Thyroid gland (tissue), 4 donors: Measurements from ENCODE around the gene FCHSD2. TPM values are rescaled to one million over a fixed set of nuclear protein-coding genes. Genes with fewer than 3 reads are reported as not detected.

Experiments
- DNase-seq, 2 donors: peaks; one replicate each; pipeline ENCODE4 v3.0.0-alpha.2; 2019
- H3K27ac ChIP-seq, 3 donors: fragments of 200-600 bp; sonication (generic); 1 replicate in 2 of 3; 2 replicates in 1 of 3; pipeline ENCODE4 v1.5.1; 2016 to 2019; ENCODE audit warnings: mild to moderate bottlenecking in 1 of 3, moderate library complexity in 1 of 3
- H3K27me3 ChIP-seq: fragments of 200-600 bp; sonication (generic); one replicate; pipeline ENCODE4 v1.5.1; 2019
- H3K36me3 ChIP-seq, 2 donors: fragments of 200-600 bp; sonication (generic); one replicate each; pipeline ENCODE4 v1.5.1; 2016 to 2019
- H3K4me1 ChIP-seq, 2 donors: fragments of 200-600 bp; sonication (generic); one replicate each; pipeline ENCODE4 v1.5.1; 2017 to 2019
- H3K4me3 ChIP-seq, 3 donors: fragments of 200-600 bp; sonication (generic); replicated peaks in 1 of 3; 1 replicate in 2 of 3; 2 replicates in 1 of 3; pipeline ENCODE4 v1.5.1; 2016; ENCODE audit warnings: mild to moderate bottlenecking in 1 of 3
- H3K9me3 ChIP-seq: fragments of 200-600 bp; sonication (generic); one replicate; pipeline ENCODE4 v1.5.1; 2017
- CTCF ChIP-seq, 6 experiments: fragments of 200-600 bp in 3 of 6; fragments of 450-650 bp in 3 of 6; sonication (generic) in 3 of 6; IDR thresholded peaks; one replicate each; pipeline ENCODE4 v1.5.1; 2016 to 2019; ENCODE audit warnings: antibody characterized with exemption in 6 of 6, mild to moderate bottlenecking in 2 of 6, inconsistent platforms in 1 of 6, moderate library complexity in 1 of 6
- POLR2A ChIP-seq, 2 donors: fragments of 450-650 bp; IDR thresholded peaks; one replicate each; pipeline ENCODE4 v1.6.1; 2017; ENCODE audit warnings: antibody characterized with exemption in 2 of 2, mild to moderate bottlenecking in 2 of 2, moderate library complexity in 1 of 2
- WGBS, 2 donors: methylation state at CpG; one replicate each; pipeline ENCODE4 v1.1.5; 2017; 5-methylcytosine and 5-hydroxymethylcytosine counted together
- intact Hi-C: fragments of 100-400 bp; cut with DNase I; formaldehyde crosslinking; loops from one replicate; pipeline ENCODE4 v1.15.1; 2023
- total RNA-seq, 4 donors: library from RNA; depleted of rRNA; stranded (reverse); fragments of >200 nt; gene quantifications; one replicate each; pipeline ENCODE4 v1.2.3, GENCODE V29; 2016

Gene FCHSD2
- total RNA-seq, 4 donors from 2014 or later, result 13.5 to 21.7 (median 16.9) TPM

DNA sequence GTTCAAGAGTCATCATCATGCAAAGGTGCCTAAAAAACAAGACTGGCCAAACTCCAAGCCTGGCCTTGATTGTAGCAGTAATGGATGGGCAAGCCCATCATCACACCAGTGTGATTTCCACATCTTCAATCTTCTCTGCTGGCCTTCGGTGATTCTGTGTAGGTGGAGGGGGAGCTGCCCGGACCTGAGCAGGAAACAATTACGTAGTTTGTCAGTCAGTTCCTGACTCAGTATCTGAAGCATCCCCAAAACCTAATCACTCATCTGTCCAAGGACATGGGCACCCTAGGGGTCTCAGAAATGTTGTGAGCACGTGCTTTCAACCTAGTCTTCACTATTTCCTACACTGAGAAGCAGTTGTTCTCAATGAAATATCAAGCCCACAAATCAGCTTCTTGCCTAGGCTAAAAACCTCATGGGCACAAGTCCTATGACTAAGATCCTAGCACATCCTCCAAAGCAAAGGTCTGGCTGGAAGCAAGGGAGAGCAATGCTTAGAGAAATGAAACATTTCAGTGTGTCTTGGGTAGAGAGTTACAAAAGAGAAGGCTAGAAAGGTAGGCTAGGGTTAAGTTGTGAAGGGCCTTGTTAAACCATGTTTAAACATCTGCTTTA is 303.3 kb downstream of the FCHSD2 start:
- no peaks in the 10 kb centered on the region for H3K9me3 ChIP-seq
- WGBS, 2 donors, result 81 to 92% methylated on average over 4 of the region's 4 CpGs
- intact Hi-C loops, result no loop called here
- no peak overlapping the region for H3K4me3 ChIP-seq
- DNase-seq, result no peak
- H3K27ac ChIP-seq, result peak overlapping the region in 1 of 3 donors; percentile 20
- no peak for TF ChIP-seq POLR2A (IDR thresholded peaks at IDR 0.05)
- no peak for TF ChIP-seq CTCF (IDR thresholded peaks at IDR 0.05)
- H3K27me3 ChIP-seq, result no peaks in the 10 kb centered on the region
- peaks cover 0 to 8% of the 10 kb centered on the region in 2 donors for H3K36me3 ChIP-seq
- peaks cover 0 to 17% of the 10 kb centered on the region in 2 donors for H3K4me1 ChIP-seq

DNA sequence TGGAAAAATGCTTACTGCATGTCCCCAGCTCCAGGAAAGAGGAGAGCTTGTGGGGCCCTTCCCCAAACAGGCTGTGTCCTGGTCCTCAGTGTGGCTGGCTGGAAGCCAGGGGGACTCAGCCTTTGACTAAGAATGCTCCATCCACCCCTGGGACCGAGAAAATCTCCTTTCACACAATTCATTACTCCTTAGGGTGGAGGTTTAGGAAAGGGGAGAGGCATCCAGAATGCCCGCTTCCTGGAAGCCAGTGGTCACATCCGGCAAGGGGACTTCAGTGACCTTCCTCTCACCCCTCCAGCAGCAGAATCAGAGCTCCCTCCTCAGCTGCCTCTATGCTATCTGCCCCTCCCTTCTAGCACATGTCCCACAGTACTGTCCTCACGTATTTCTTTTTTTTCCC is 306.0 kb downstream of the FCHSD2 start:
- no peak for DNase-seq
- Histone ChIP-seq H3K4me3 (no peak overlapping the region), H3K4me1 (peaks cover 5 to 36% of the 10 kb centered on the region in 2 donors), H3K36me3 (peaks cover 0 to 5% of the 10 kb centered on the region in 2 donors), H3K9me3 (no peaks in the 10 kb centered on the region), H3K27me3 (no peaks in the 10 kb centered on the region), H3K27ac (peak overlapping the region; percentile 48 to 63 (median 60))
- intact Hi-C loops, result no loop called here
- no peak for TF ChIP-seq POLR2A (IDR thresholded peaks at IDR 0.05)
- no peak for TF ChIP-seq CTCF (IDR thresholded peaks at IDR 0.05)
- 67 to 69% methylated on average over 4 of the region's 4 CpGs for WGBS, 2 donors

DNA sequence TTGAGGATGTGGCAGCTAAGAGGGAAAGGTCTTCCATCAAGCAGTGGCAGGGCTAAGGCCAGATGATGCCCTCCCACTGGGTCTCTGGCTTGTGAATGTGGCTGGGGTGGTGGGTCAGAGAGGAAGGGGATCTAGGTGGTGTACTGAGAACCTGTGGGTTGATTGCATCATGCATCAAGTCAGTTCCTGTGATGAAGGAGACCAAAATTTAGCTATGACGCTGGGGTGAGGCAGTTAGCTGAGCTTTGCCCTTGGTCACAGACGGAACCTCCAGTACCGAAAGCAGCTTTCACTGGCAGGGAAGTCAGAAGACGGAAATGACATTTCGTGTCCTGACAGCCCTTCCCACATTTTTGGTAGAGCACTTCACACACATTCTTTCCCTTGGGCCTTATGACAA is 307.2 kb downstream of the FCHSD2 start:
- peaks cover 0 to 5% of the 10 kb centered on the region in 2 donors for H3K36me3 ChIP-seq
- H3K27me3 ChIP-seq, result no peaks in the 10 kb centered on the region
- DNase-seq, result no peak
- H3K27ac ChIP-seq, result peak overlapping the region; percentile 60 to 63 (median 60)
- H3K4me1 ChIP-seq, result peaks cover 5 to 36% of the 10 kb centered on the region in 2 donors
- no peaks in the 10 kb centered on the region for H3K9me3 ChIP-seq
- H3K4me3 ChIP-seq, result no peak overlapping the region
- WGBS, 2 donors, result 79 to 85% methylated on average over 5 of the region's 5 CpGs
- TF ChIP-seq CTCF (IDR thresholded peaks at IDR 0.05) (no peak), POLR2A (IDR thresholded peaks at IDR 0.05) (no peak)
- intact Hi-C loops, result loop anchor here (5.0 kb wide), 1 partner anchor 457 kb away; no protein-coding TSS in a partner anchor

DNA sequence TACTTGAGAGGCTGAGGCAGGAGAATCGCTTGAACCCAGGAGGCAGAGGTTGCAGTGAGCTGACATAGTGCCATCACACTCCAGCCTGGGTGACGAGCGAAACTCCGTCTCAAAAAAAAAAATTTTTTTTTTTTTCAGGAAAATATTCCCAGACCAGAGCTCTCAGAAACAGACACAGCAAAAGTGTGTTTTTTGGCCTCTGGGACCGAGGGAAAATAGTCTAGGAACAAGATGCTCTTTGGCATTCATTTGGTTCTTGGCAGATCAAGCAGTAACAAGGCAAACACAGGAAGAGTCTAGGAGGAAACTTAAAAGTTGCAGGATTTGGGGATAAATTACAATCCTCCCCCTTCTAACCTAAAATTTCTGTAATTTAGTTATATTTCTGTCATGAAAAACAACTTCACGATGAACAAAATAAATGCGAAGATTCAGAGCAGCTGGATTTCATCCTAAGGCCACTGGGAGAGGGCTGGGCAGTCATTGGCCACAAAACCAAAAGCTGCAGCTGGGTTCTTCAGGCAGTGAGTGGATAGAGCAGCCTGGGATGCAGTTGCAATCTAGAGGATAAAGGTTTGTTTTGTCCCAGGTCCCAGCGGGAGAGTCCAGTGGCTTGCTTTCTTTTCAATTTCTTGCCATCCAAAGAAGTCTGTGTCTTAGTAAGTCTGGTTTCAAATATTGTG is 308.2 kb downstream of the FCHSD2 start:
- intact Hi-C loops, result loop anchor here (5.0 kb wide), 1 partner anchor 458 kb away; no protein-coding TSS in a partner anchor
- Histone ChIP-seq H3K4me3 (no peak overlapping the region), H3K27me3 (no peaks in the 10 kb centered on the region), H3K27ac (peak overlapping the region; percentile 9 to 60 (median 59)), H3K9me3 (no peaks in the 10 kb centered on the region), H3K36me3 (peaks cover 0 to 5% of the 10 kb centered on the region in 2 donors), H3K4me1 (peaks cover 5 to 36% of the 10 kb centered on the region in 2 donors)
- DNase-seq, result no peak
- TF ChIP-seq CTCF (IDR thresholded peaks at IDR 0.05) (no peak), POLR2A (IDR thresholded peaks at IDR 0.05) (no peak)
- WGBS, 2 donors, result 57 to 64% methylated on average over 8 of the region's 8 CpGs
